ENCODE results near the gene BMX.

The BMX gene

DNA sequence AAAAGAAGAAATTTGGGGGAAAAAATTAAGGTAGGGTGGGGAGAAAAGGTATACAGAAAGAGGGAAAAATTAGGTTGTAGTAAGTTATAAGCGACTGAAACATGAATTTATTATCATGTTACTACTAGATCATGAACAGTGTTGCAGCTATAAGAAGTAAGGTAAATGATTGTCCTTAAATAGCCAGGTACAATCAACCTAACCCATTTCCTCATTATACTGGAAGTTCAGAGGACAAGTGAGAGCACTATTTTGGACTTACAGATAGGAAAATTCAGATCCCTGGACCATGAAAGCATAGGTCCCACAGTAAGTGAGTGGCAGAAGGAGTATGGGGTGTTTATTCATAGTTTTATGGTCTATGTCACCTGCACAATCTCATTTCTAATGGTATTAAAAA is 31.0 kb upstream of the BMX start:
- CTCF ChIA-PET: interaction anchor here (0.7 kb wide), 1 partner anchor 21 kb away, joined by 3 read pairs; no protein-coding TSS in a partner anchor
- DNase-seq (ENCODE audit: low spot score): no peak
- H3K27ac ChIP-seq: no peak overlapping the region
- TF ChIP-seq, protein P1, sequence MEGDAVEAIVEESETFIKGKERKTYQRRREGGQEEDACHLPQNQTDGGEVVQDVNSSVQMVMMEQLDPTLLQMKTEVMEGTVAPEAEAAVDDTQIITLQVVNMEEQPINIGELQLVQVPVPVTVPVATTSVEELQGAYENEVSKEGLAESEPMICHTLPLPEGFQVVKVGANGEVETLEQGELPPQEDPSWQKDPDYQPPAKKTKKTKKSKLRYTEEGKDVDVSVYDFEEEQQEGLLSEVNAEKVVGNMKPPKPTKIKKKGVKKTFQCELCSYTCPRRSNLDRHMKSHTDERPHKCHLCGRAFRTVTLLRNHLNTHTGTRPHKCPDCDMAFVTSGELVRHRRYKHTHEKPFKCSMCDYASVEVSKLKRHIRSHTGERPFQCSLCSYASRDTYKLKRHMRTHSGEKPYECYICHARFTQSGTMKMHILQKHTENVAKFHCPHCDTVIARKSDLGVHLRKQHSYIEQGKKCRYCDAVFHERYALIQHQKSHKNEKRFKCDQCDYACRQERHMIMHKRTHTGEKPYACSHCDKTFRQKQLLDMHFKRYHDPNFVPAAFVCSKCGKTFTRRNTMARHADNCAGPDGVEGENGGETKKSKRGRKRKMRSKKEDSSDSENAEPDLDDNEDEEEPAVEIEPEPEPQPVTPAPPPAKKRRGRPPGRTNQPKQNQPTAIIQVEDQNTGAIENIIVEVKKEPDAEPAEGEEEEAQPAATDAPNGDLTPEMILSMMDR (conservative IDR thresholded peaks at IDR 0.05; ENCODE audit: low read depth): no peak
- POLR2A ChIA-PET (ENCODE audit: low non-redundant PET): no interaction called here

- peak; percentile 12 for DNase-seq (ENCODE audit: low spot score)
- TF ChIP-seq, protein P1 (conservative IDR thresholded peaks at IDR 0.05; ENCODE audit: low read depth): peak; percentile 74
Measured at GRCh38 chrX:15471028-15471427, 29.6 kb upstream of the BMX start.

DNA sequence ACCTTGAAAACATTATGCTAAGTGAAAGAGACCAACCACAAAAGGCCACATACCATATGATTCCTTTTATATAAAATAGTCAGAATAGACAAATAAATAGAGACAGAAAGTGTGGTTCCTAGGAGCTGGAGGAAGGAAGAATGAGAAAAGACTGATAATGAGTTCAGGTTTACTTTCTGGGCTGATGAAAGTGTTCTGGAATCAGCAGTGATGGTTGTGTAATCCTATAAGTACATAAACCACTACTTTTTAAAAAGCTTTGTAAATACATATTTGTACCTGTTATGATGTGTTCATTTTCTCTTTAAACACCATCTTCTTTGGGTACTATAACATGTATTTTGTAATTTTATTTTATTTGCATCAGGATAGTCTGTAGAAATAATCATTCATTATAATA is 28.1 kb upstream of the BMX start:
- TF ChIP-seq, protein P1 (conservative IDR thresholded peaks at IDR 0.05; ENCODE audit: low read depth): no peak
- POLR2A ChIA-PET (ENCODE audit: low non-redundant PET): no interaction called here
- CTCF ChIA-PET: no interaction called here
- no peak overlapping the region for H3K27ac ChIP-seq
- no peak for DNase-seq (ENCODE audit: low spot score)

More at GRCh38 chrX:15471028-15471427, 29.6 kb upstream of the BMX start:
- ChIA-PET CTCF (interaction anchor here (0.6 to 1.4 kb wide), 3 partner anchors 50 to 124 kb away, joined by 3 to 6 read pairs (median 3); no protein-coding TSS in a partner anchor), POLR2A (ENCODE audit: low non-redundant PET) (no interaction called here)
- H3K27ac ChIP-seq: no peak overlapping the region

DNA sequence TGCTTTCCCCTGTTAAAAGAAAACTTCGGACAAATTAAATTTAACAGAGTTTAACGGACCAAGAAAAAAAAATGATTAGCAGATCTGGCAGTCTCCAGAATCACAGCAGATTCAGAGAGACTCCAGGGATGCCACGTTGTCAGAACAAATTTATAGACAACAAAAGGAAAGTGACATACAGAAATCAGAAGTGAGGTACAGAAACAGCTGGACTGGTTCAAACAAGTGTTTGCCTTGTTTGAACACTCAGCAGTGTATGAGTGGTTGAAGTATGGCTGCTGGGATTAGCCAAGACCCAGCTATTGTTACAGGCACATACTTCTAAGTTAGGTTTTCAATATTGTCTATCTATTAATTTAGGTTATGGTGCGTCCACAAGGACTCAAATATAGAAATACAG is 26.6 kb upstream of the BMX start:
- H3K27ac ChIP-seq: no peak overlapping the region
- ChIA-PET CTCF (interaction anchor here (1.0 kb wide), 1 partner anchor 91 kb away, joined by 5 read pairs; no protein-coding TSS in a partner anchor), POLR2A (ENCODE audit: low non-redundant PET) (no interaction called here)
- TF ChIP-seq, protein P1 (conservative IDR thresholded peaks at IDR 0.05; ENCODE audit: low read depth): no peak
- no peak for DNase-seq (ENCODE audit: low spot score)

DNA sequence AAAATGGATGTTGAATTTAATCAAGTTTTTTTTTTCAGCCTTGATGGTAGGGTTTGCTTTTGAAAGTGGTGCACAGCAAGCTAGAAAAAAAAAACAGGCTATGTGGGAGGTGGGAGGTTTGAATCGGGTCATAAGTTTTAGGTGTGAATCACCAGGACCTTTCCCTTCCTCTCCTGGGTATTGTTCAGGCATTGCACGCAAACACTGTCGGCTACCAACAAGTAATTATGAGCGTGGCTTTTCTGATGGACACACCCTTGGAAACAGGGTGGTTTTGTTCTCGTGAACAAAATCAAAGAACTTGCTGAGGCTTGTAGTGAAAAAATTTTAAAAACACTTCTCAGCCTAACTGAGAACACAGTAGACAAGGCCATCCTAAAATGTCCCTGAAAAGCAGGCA is 25.6 kb upstream of the BMX start:
- CTCF ChIA-PET: interaction anchor here (1.0 kb wide), 1 partner anchor 90 kb away, joined by 5 read pairs; no protein-coding TSS in a partner anchor
- POLR2A ChIA-PET (ENCODE audit: low non-redundant PET): no interaction called here
- H3K27ac ChIP-seq: no peak overlapping the region
- peak; percentile 38 for DNase-seq (ENCODE audit: low spot score)
- TF ChIP-seq, protein P1 (conservative IDR thresholded peaks at IDR 0.05; ENCODE audit: low read depth): no peak

- no peak overlapping the region for H3K27ac ChIP-seq
- no peak for DNase-seq (ENCODE audit: low spot score)
- TF ChIP-seq, protein P1 (conservative IDR thresholded peaks at IDR 0.05; ENCODE audit: low read depth): no peak
- CTCF ChIA-PET: no interaction called here
- POLR2A ChIA-PET (ENCODE audit: low non-redundant PET): no interaction called here
Measured at GRCh38 chrX:15475486-15475885, 25.1 kb upstream of the BMX start.
